C4-2B (cell line): ENCODE results near the gene PRPF39.
"Not testable (repeated sequence)": the region's sequence is repeated elsewhere in the genome, so short reads cannot be mapped to it uniquely, and the experiment has no call there.

Experiments used
- H3K27ac ChIP-seq: fragments of 450-650 bp; 2 replicates; pipeline ENCODE4 v1.5.1; 2017
- CTCF ChIP-seq: fragments of 450-650 bp; conservative IDR thresholded peaks from 2 replicates; pipeline ENCODE4 v1.5.1; 2017; ENCODE audit warnings: mild to moderate bottlenecking
- ZFX ChIP-seq: fragments of 450-650 bp; IDR thresholded peaks from 2 replicates; pipeline ENCODE4 v1.6.1; 2017

The PRPF39 gene

GRCh38 chr14:45136399-45136798 lies 52.5 kb downstream of the PRPF39 start:
- TF ChIP-seq ZFX (no peak), CTCF (no peak)
- peak overlapping the region; percentile 76 for H3K27ac ChIP-seq

GRCh38 chr14:45140661-45141187 lies 56.8 kb downstream of the PRPF39 start:
- H3K27ac ChIP-seq = no peak overlapping the region
- TF ChIP-seq ZFX = no peak
- TF ChIP-seq CTCF = no peak

GRCh38 chr14:45142083-45142482 lies 58.2 kb downstream of the PRPF39 start:
- not testable (repeated sequence) for H3K27ac ChIP-seq

GRCh38 chr14:45144658-45145057 lies 60.7 kb downstream of the PRPF39 start:
- no peak for TF ChIP-seq CTCF
- TF ChIP-seq ZFX = no peak
- H3K27ac ChIP-seq = no peak overlapping the region

GRCh38 chr14:45145214-45145613 lies 61.3 kb downstream of the PRPF39 start:
- no peak for TF ChIP-seq ZFX
- no peak for TF ChIP-seq CTCF
- no peak overlapping the region for H3K27ac ChIP-seq

- no peak overlapping the region for H3K27ac ChIP-seq
- TF ChIP-seq CTCF (no peak), ZFX (no peak)
These were observed 65.7 kb downstream of the PRPF39 start for GRCh38 chr14:45149602-45150001.

- TF ChIP-seq ZFX (no peak), CTCF (no peak)
- no peak overlapping the region for H3K27ac ChIP-seq
These were observed 66.5 kb downstream of the PRPF39 start for GRCh38 chr14:45150386-45150890.

GRCh38 chr14:45156067-45156466 lies 72.2 kb downstream of the PRPF39 start:
- H3K27ac ChIP-seq = no peak overlapping the region
- TF ChIP-seq ZFX (no peak), CTCF (no peak)
